Mesendoderm (in vitro differentiated cells): ENCODE results near the gene CDC34.

ENCODE experiments used
- DNase-seq: peaks from one replicate; pipeline ENCODE4 v3.0.0; 2013
- H2AK5ac ChIP-seq: 2 replicates; pipeline ENCODE4 v1.6.1; 2013; ENCODE audit warnings: low read length, inconsistent platforms
- H2BK120ac ChIP-seq: 2 replicates; pipeline ENCODE4 v1.6.1; 2013; ENCODE audit warnings: low read depth, mild to moderate bottlenecking, low read length, moderate library complexity, mixed read lengths
- H2BK15ac ChIP-seq: replicated peaks from 2 replicates; pipeline ENCODE4 v1.6.1; 2013; ENCODE audit warnings: low read depth, mild to moderate bottlenecking, moderate library complexity
- H2BK5ac ChIP-seq: 2 replicates; pipeline ENCODE4 v1.6.1; 2013; ENCODE audit warnings: low read length, inconsistent platforms
- H3K18ac ChIP-seq: 2 replicates; pipeline ENCODE4 v1.6.1; 2013; ENCODE audit warnings: mild to moderate bottlenecking, low read length, mixed read lengths
- H3K23ac ChIP-seq: one replicate; pipeline ENCODE4 v1.6.1; 2013; ENCODE audit warnings: low read length
- H3K27ac ChIP-seq: 2 replicates; pipeline ENCODE4 v1.5.1; 2013; ENCODE audit warnings: low read depth, mild to moderate bottlenecking, inconsistent platforms, low read length, moderate library complexity
- H3K27me3 ChIP-seq: 2 replicates; pipeline ENCODE4 v1.6.1; 2013; ENCODE audit warnings: low read length, control low read depth, mild to moderate bottlenecking, inconsistent platforms; ENCODE audit not compliant: insufficient read depth, poor library complexity
- H3K36me3 ChIP-seq: 2 replicates; pipeline ENCODE4 v1.6.1; 2013; ENCODE audit warnings: low read length, inconsistent platforms; ENCODE audit not compliant: control insufficient read depth, insufficient read depth
- H3K4ac ChIP-seq: one replicate; pipeline ENCODE4 v1.6.1; 2013; ENCODE audit warnings: low read depth, mild to moderate bottlenecking, low read length, moderate library complexity
- H3K4me1 ChIP-seq: 2 replicates; pipeline ENCODE4 v1.6.1; 2013; ENCODE audit warnings: low read depth, low read length, inconsistent platforms; ENCODE audit not compliant: control insufficient read depth
- H3K4me2 ChIP-seq: 2 replicates; pipeline ENCODE4 v1.6.1; 2013; ENCODE audit warnings: low read length
- H3K4me3 ChIP-seq: 2 replicates; pipeline ENCODE4 v1.5.1; 2013; ENCODE audit warnings: mild to moderate bottlenecking, low read length
- H3K56ac ChIP-seq: one replicate; pipeline ENCODE4 v1.6.1; 2013; ENCODE audit warnings: low read length
- H3K79me1 ChIP-seq: 2 replicates; pipeline ENCODE4 v1.6.1; 2013; ENCODE audit warnings: low read length, inconsistent platforms
- H3K79me2 ChIP-seq: 2 replicates; pipeline ENCODE4 v1.6.1; 2013; ENCODE audit warnings: mild to moderate bottlenecking, low read length; ENCODE audit not compliant: control insufficient read depth, insufficient read depth
- H3K9ac ChIP-seq: 2 replicates; pipeline ENCODE4 v1.6.1; 2013; ENCODE audit warnings: low read length, inconsistent platforms
- H4K5ac ChIP-seq: one replicate; pipeline ENCODE4 v1.6.1; 2013; ENCODE audit warnings: low read length
- H4K8ac ChIP-seq: one replicate; pipeline ENCODE4 v1.6.1; 2013; ENCODE audit warnings: low read depth, mild to moderate bottlenecking, control low read depth, low read length, moderate library complexity
- WGBS: extraction: QIAGEN DNeasy Blood & Tissue Kit; methylation state at CpG from one replicate; pipeline ENCODE4 v1.1.7; 2013; ENCODE audit warnings: low lambda C conversion rate, missing lambda C conversion rate; ENCODE audit not compliant: insufficient coverage; ENCODE audit errors: extremely low coverage; 5-methylcytosine and 5-hydroxymethylcytosine counted together

CDC34 gene

GRCh38 chr19:534088-534487, 2.5 kb downstream of the CDC34 start:
- no peak overlapping the region for H4K5ac ChIP-seq
- peaks cover 35% of the 10 kb centered on the region for H3K79me2 ChIP-seq
- no peak overlapping the region for H2BK120ac ChIP-seq
- H3K4ac ChIP-seq: no peak overlapping the region
- WGBS: no CpG with 5 or more reads among the region's 14 CpGs
- H3K27ac ChIP-seq: no peak overlapping the region
- no peak overlapping the region for H3K23ac ChIP-seq
- H3K4me3 ChIP-seq: no peak overlapping the region
- H3K36me3 ChIP-seq: peaks cover 2% of the 10 kb centered on the region
- no peak for DNase-seq
- no peak overlapping the region for H2AK5ac ChIP-seq
- no peak overlapping the region for H2BK15ac ChIP-seq
- peaks cover 4% of the 10 kb centered on the region for H3K4me1 ChIP-seq
- no peak overlapping the region for H3K56ac ChIP-seq
- peak overlapping the region; percentile 94 for H3K9ac ChIP-seq
- no peak overlapping the region for H3K4me2 ChIP-seq
- H3K27me3 ChIP-seq: no peaks in the 10 kb centered on the region
- H4K8ac ChIP-seq: no peak overlapping the region
- no peak overlapping the region for H3K18ac ChIP-seq
- no peak overlapping the region for H2BK5ac ChIP-seq
- H3K79me1 ChIP-seq: peaks cover 19% of the 10 kb centered on the region

GRCh38 chr19:535017-535835, 3.7 kb downstream of the CDC34 start:
- Histone ChIP-seq H4K5ac (no peak overlapping the region), H3K56ac (no peak overlapping the region), H3K4me2 (no peak overlapping the region), H4K8ac (no peak overlapping the region), H3K27ac (no peak overlapping the region), H3K18ac (no peak overlapping the region), H2BK5ac (no peak overlapping the region), H3K27me3 (no peaks in the 10 kb centered on the region), H3K9ac (no peak overlapping the region), H3K4me3 (no peak overlapping the region), H3K23ac (no peak overlapping the region), H2BK15ac (no peak overlapping the region), H3K36me3 (peaks cover 2% of the 10 kb centered on the region), H2AK5ac (no peak overlapping the region), H3K4me1 (peaks cover 4% of the 10 kb centered on the region), H2BK120ac (no peak overlapping the region), H3K79me2 (peaks cover 35% of the 10 kb centered on the region), H3K79me1 (peaks cover 19% of the 10 kb centered on the region), H3K4ac (no peak overlapping the region)
- WGBS: no CpG with 5 or more reads among the region's 16 CpGs
- no peak for DNase-seq

GRCh38 chr19:536031-536880, 4.7 kb downstream of the CDC34 start:
- Histone ChIP-seq H3K56ac (no peak overlapping the region), H3K4me3 (no peak overlapping the region), H2BK15ac (no peak overlapping the region), H3K27me3 (no peaks in the 10 kb centered on the region), H3K4me1 (peaks cover 4% of the 10 kb centered on the region), H3K18ac (no peak overlapping the region), H3K27ac (no peak overlapping the region), H3K9ac (no peak overlapping the region), H3K36me3 (peaks cover 2% of the 10 kb centered on the region), H4K8ac (no peak overlapping the region), H2AK5ac (no peak overlapping the region), H2BK120ac (no peak overlapping the region), H3K23ac (no peak overlapping the region), H3K79me1 (peaks cover 19% of the 10 kb centered on the region), H3K79me2 (peaks cover 35% of the 10 kb centered on the region), H3K4ac (no peak overlapping the region), H4K5ac (no peak overlapping the region), H3K4me2 (no peak overlapping the region), H2BK5ac (no peak overlapping the region)
- DNase-seq: no peak
- WGBS: no CpG with 5 or more reads among the region's 55 CpGs

GRCh38 chr19:536881-537404, 5.4 kb downstream of the CDC34 start:
- Histone ChIP-seq H4K8ac (no peak overlapping the region), H3K9ac (no peak overlapping the region), H3K79me2 (peaks cover 33% of the 10 kb centered on the region), H3K56ac (no peak overlapping the region), H3K4me3 (no peak overlapping the region), H2AK5ac (no peak overlapping the region), H2BK5ac (no peak overlapping the region), H3K4ac (no peak overlapping the region), H3K4me2 (no peak overlapping the region), H3K23ac (no peak overlapping the region), H4K5ac (no peak overlapping the region), H3K27me3 (no peaks in the 10 kb centered on the region), H2BK120ac (no peak overlapping the region), H3K4me1 (peaks cover 4% of the 10 kb centered on the region), H3K36me3 (peaks cover 5% of the 10 kb centered on the region), H2BK15ac (no peak overlapping the region), H3K27ac (no peak overlapping the region), H3K79me1 (peaks cover 19% of the 10 kb centered on the region), H3K18ac (no peak overlapping the region)
- WGBS: no CpG with 5 or more reads among the region's 26 CpGs
- no peak for DNase-seq

GRCh38 chr19:538641-539428, 7.3 kb downstream of the CDC34 start:
- no CpG with 5 or more reads among the region's 40 CpGs for WGBS
- no peak overlapping the region for H3K9ac ChIP-seq
- peaks cover 11% of the 10 kb centered on the region for H3K79me1 ChIP-seq
- H3K36me3 ChIP-seq: peaks cover 5% of the 10 kb centered on the region
- no peak overlapping the region for H2BK5ac ChIP-seq
- no peak overlapping the region for H3K4me3 ChIP-seq
- no peak overlapping the region for H2BK15ac ChIP-seq
- no peak overlapping the region for H3K4me2 ChIP-seq
- H3K56ac ChIP-seq: no peak overlapping the region
- no peak overlapping the region for H4K5ac ChIP-seq
- H3K79me2 ChIP-seq: peaks cover 15% of the 10 kb centered on the region
- no peak overlapping the region for H3K23ac ChIP-seq
- H2AK5ac ChIP-seq: no peak overlapping the region
- H3K18ac ChIP-seq: no peak overlapping the region
- no peak overlapping the region for H2BK120ac ChIP-seq
- no peak overlapping the region for H4K8ac ChIP-seq
- H3K4me1 ChIP-seq: no peaks in the 10 kb centered on the region
- no peak overlapping the region for H3K4ac ChIP-seq
- no peak overlapping the region for H3K27ac ChIP-seq
- no peaks in the 10 kb centered on the region for H3K27me3 ChIP-seq
- DNase-seq: no peak
